ENCODE results near the gene C3. TPM values are rescaled to one million over a fixed set of nuclear protein-coding genes. Genes with fewer than 3 reads are reported as not detected.

Gene C3
- total RNA-seq, 4 donors from 2014 or later, result 50.1 to 351 (median 194) TPM

GRCh38 chr19:6712692-6713670 lies 7.5 kb downstream of the C3 start:
- WGBS, 2 donors (ENCODE audit: low coverage in 1 of 2), result 92 to 94% methylated on average over 7 to 20 of the region's 20 CpGs
- Histone ChIP-seq H3K27me3 (peaks cover 25% of the 10 kb centered on the region), H3K4me3 (no peak overlapping the region), H3K9me3 (no peaks in the 10 kb centered on the region), H3K27ac (no peak overlapping the region), H3K4me1 (no peaks in the 10 kb centered on the region), H3K36me3 (no peaks in the 10 kb centered on the region)
- intact Hi-C loops (cut with DNase I; ENCODE audit: low total_unique reads), result no loop called here
- DNase-seq, result no peak
- TF ChIP-seq POLR2A (IDR thresholded peaks at IDR 0.05), result no peak
- TF ChIP-seq, protein P1, sequence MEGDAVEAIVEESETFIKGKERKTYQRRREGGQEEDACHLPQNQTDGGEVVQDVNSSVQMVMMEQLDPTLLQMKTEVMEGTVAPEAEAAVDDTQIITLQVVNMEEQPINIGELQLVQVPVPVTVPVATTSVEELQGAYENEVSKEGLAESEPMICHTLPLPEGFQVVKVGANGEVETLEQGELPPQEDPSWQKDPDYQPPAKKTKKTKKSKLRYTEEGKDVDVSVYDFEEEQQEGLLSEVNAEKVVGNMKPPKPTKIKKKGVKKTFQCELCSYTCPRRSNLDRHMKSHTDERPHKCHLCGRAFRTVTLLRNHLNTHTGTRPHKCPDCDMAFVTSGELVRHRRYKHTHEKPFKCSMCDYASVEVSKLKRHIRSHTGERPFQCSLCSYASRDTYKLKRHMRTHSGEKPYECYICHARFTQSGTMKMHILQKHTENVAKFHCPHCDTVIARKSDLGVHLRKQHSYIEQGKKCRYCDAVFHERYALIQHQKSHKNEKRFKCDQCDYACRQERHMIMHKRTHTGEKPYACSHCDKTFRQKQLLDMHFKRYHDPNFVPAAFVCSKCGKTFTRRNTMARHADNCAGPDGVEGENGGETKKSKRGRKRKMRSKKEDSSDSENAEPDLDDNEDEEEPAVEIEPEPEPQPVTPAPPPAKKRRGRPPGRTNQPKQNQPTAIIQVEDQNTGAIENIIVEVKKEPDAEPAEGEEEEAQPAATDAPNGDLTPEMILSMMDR (IDR thresholded peaks at IDR 0.05), result no peak
- no peak for TF ChIP-seq POLR2AphosphoS5 (IDR thresholded peaks at IDR 0.05)
- TF ChIP-seq EP300 (IDR thresholded peaks at IDR 0.05; ENCODE audit: low read depth), result no peak
- in situ Hi-C loops (cut with MboI; ENCODE audit: low pct_ligation_motif_present in 1 of 4, low pct_unique_long_range_greater_than_20kb in 1 of 4, low sequenced_read_pairs in 3 of 4), result loop anchor here in 1 of 4 donors (25.0 kb wide), 1 partner anchor 149 kb away; no protein-coding TSS in a partner anchor

DNA sequence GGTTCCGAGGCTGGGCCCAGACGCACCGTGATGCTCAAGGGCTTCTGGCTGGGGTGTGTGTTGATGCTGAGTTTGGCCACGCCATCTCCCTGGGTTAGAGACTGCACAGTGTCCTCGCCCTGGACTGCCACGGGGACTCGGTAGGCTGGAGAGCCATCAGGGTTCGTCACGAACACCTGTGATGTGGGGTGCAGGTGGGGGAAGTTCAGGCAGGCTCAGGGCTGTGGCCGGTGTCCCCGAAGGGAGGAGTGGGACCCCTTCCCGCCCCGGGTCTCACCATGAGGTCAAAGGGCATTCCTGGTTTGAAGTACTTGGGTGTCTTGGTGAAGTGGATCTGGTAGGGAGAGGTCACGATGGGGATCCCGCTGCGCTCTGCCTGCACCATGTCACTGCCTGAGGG lies 8.2 kb downstream of the C3 start:
- in situ Hi-C loops (cut with MboI; ENCODE audit: low pct_ligation_motif_present in 1 of 4, low pct_unique_long_range_greater_than_20kb in 1 of 4, low sequenced_read_pairs in 3 of 4), result loop anchor here in 1 of 4 donors (25.0 kb wide), 1 partner anchor 150 kb away; no protein-coding TSS in a partner anchor
- Histone ChIP-seq H3K4me3 (no peak overlapping the region), H3K27ac (no peak overlapping the region), H3K36me3 (no peaks in the 10 kb centered on the region), H3K27me3 (peaks cover 30% of the 10 kb centered on the region), H3K4me1 (no peaks in the 10 kb centered on the region), H3K9me3 (no peaks in the 10 kb centered on the region)
- intact Hi-C loops (cut with DNase I; ENCODE audit: low total_unique reads), result no loop called here
- WGBS, 2 donors (ENCODE audit: low coverage in 1 of 2), result 92% methylated on average over 16 of the region's 16 CpGs; no CpG with 5 or more reads in 1 of the 2 donors
- no peak for TF ChIP-seq EP300 (IDR thresholded peaks at IDR 0.05; ENCODE audit: low read depth)
- TF ChIP-seq POLR2A (IDR thresholded peaks at IDR 0.05), result no peak
- TF ChIP-seq, protein P1 (IDR thresholded peaks at IDR 0.05), result no peak
- TF ChIP-seq POLR2AphosphoS5 (IDR thresholded peaks at IDR 0.05), result no peak
- no peak for DNase-seq

- peaks cover 31% of the 10 kb centered on the region for H3K27me3 ChIP-seq
- no peak for DNase-seq
- H3K4me1 ChIP-seq, result no peaks in the 10 kb centered on the region
- H3K27ac ChIP-seq, result no peak overlapping the region
- in situ Hi-C loops (cut with MboI; ENCODE audit: low pct_ligation_motif_present in 1 of 4, low pct_unique_long_range_greater_than_20kb in 1 of 4, low sequenced_read_pairs in 3 of 4) (loop anchor here in 1 of 4 donors (25.0 kb wide), 1 partner anchor 151 kb away; no protein-coding TSS in a partner anchor), intact Hi-C loops (cut with DNase I; ENCODE audit: low total_unique reads) (no loop called here)
- no peaks in the 10 kb centered on the region for H3K36me3 ChIP-seq
- TF ChIP-seq EP300 (IDR thresholded peaks at IDR 0.05; ENCODE audit: low read depth), result no peak
- TF ChIP-seq POLR2AphosphoS5 (IDR thresholded peaks at IDR 0.05), result no peak
- TF ChIP-seq, protein P1 (IDR thresholded peaks at IDR 0.05), result no peak
- no peak for TF ChIP-seq POLR2A (IDR thresholded peaks at IDR 0.05)
- no peaks in the 10 kb centered on the region for H3K9me3 ChIP-seq
- H3K4me3 ChIP-seq, result no peak overlapping the region
- 82% methylated on average over 10 of the region's 10 CpGs; no CpG with 5 or more reads in 1 of the 2 donors for WGBS, 2 donors (ENCODE audit: low coverage in 1 of 2)
Observed at GRCh38 chr19:6711605-6712004, 8.8 kb downstream of the C3 start.

DNA sequence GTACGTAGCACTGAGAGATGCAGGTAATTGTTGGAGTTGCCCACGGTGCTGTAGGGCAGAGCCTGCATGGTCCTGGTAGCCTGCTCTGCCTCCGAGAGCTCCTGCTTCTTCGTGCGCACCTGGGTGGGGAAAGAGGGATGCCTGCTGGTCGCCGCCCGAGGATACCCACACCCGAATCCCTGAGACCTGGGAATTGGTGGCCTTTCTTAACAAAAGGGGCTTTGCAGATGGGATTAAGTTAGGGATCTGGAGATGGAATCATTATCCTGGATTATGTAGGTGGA lies 9.4 kb downstream of the C3 start:
- Histone ChIP-seq H3K4me3 (no peak overlapping the region), H3K27ac (no peak overlapping the region), H3K4me1 (no peaks in the 10 kb centered on the region), H3K36me3 (no peaks in the 10 kb centered on the region), H3K27me3 (peaks cover 31% of the 10 kb centered on the region), H3K9me3 (no peaks in the 10 kb centered on the region)
- WGBS, 2 donors (ENCODE audit: low coverage in 1 of 2), result 75% methylated on average over 9 of the region's 9 CpGs; no CpG with 5 or more reads in 1 of the 2 donors
- in situ Hi-C loops (cut with MboI; ENCODE audit: low pct_ligation_motif_present in 1 of 4, low pct_unique_long_range_greater_than_20kb in 1 of 4, low sequenced_read_pairs in 3 of 4) (loop anchor here in 1 of 4 donors (25.0 kb wide), 1 partner anchor 151 kb away; no protein-coding TSS in a partner anchor), intact Hi-C loops (cut with DNase I; ENCODE audit: low total_unique reads) (no loop called here)
- TF ChIP-seq, protein P1 (IDR thresholded peaks at IDR 0.05), result no peak
- TF ChIP-seq POLR2A (IDR thresholded peaks at IDR 0.05) (no peak), POLR2AphosphoS5 (IDR thresholded peaks at IDR 0.05) (no peak), EP300 (IDR thresholded peaks at IDR 0.05; ENCODE audit: low read depth) (no peak)
- DNase-seq, result no peak

All from transverse colon (tissue), 4 donors.